ENCODE data around the gene RIOX2.
"Not testable (repeated sequence)": the region's sequence is repeated elsewhere in the genome, so short reads cannot be mapped to it uniquely, and the experiment has no call there.

Gene RIOX2

GRCh38 chr3:97971679-97972567 lies at the start of gene RIOX2:
TSS of gene RIOX2 (minus strand) at chr3:97972431. CDS start at chr3:97967593, 4,838 bp downstream.
- DNase-seq (ENCODE audit: low read depth in 1 of 2, low spot score in 1 of 2) = peak; percentile 57 to 60

- DNase-seq (ENCODE audit: low read depth in 1 of 2, low spot score in 1 of 2) = no peak
Observed at GRCh38 chr3:98020412-98020811, 48.2 kb upstream of the RIOX2 start.

GRCh38 chr3:98018301-98018700 lies 46.1 kb upstream of the RIOX2 start:
- DNase-seq (ENCODE audit: low read depth in 1 of 2, low spot score in 1 of 2) = no peak

- no peak for DNase-seq (ENCODE audit: low read depth in 1 of 2, low spot score in 1 of 2)
Observed at GRCh38 chr3:98014268-98014585, 42.0 kb upstream of the RIOX2 start.

GRCh38 chr3:98013411-98014267 lies 41.4 kb upstream of the RIOX2 start:
- DNase-seq (ENCODE audit: low read depth in 1 of 2, low spot score in 1 of 2) = no peak

- DNase-seq (ENCODE audit: low read depth in 1 of 2, low spot score in 1 of 2) = no peak
Observed at GRCh38 chr3:98012979-98013378, 40.7 kb upstream of the RIOX2 start.

GRCh38 chr3:98010883-98011449 lies 38.7 kb upstream of the RIOX2 start:
- not testable (repeated sequence) for DNase-seq (ENCODE audit: low read depth in 1 of 2, low spot score in 1 of 2)

- no peak for DNase-seq (ENCODE audit: low read depth in 1 of 2, low spot score in 1 of 2)
Observed at GRCh38 chr3:98010194-98010882, 38.1 kb upstream of the RIOX2 start.

- no peak for DNase-seq (ENCODE audit: low read depth in 1 of 2, low spot score in 1 of 2)
Observed at GRCh38 chr3:98008855-98009254, 36.6 kb upstream of the RIOX2 start.

- no peak for DNase-seq (ENCODE audit: low read depth in 1 of 2, low spot score in 1 of 2)
Observed at GRCh38 chr3:98005438-98005837, 33.2 kb upstream of the RIOX2 start.

GRCh38 chr3:98004721-98005120 lies 32.5 kb upstream of the RIOX2 start:
- DNase-seq (ENCODE audit: low read depth in 1 of 2, low spot score in 1 of 2) = no peak

- no peak for DNase-seq (ENCODE audit: low read depth in 1 of 2, low spot score in 1 of 2)
Observed at GRCh38 chr3:98003306-98003969, 31.2 kb upstream of the RIOX2 start.

- no peak for DNase-seq (ENCODE audit: low read depth in 1 of 2, low spot score in 1 of 2)
Observed at GRCh38 chr3:98002717-98003116, 30.5 kb upstream of the RIOX2 start.

- DNase-seq (ENCODE audit: low read depth in 1 of 2, low spot score in 1 of 2) = no peak
Observed at GRCh38 chr3:97999994-98000393, 27.8 kb upstream of the RIOX2 start.

- no peak for DNase-seq (ENCODE audit: low read depth in 1 of 2, low spot score in 1 of 2)
Observed at GRCh38 chr3:97999103-97999502, 26.9 kb upstream of the RIOX2 start.

- no peak for DNase-seq (ENCODE audit: low read depth in 1 of 2, low spot score in 1 of 2)
Observed at GRCh38 chr3:97996988-97997387, 24.8 kb upstream of the RIOX2 start.

GRCh38 chr3:97994328-97994945 lies 22.2 kb upstream of the RIOX2 start:
- DNase-seq (ENCODE audit: low read depth in 1 of 2, low spot score in 1 of 2) = no peak

GRCh38 chr3:97993526-97993925 lies 21.3 kb upstream of the RIOX2 start:
- DNase-seq (ENCODE audit: low read depth in 1 of 2, low spot score in 1 of 2) = no peak

GRCh38 chr3:97992547-97993173 lies 20.4 kb upstream of the RIOX2 start:
- DNase-seq (ENCODE audit: low read depth in 1 of 2, low spot score in 1 of 2) = no peak

- DNase-seq (ENCODE audit: low read depth in 1 of 2, low spot score in 1 of 2) = no peak
Observed at GRCh38 chr3:97991293-97991682, 19.1 kb upstream of the RIOX2 start.

Measured in activated CD4-positive, alpha-beta T cell treated with anti-CD3 and anti-CD28 coated beads, Interleukin-2, amount 50 U/mL, for 24 hours (primary cell).